Spinal cord (tissue), 10 donors: ENCODE results near the gene INHA. TPM values are rescaled to one million over a fixed set of nuclear protein-coding genes. Genes with fewer than 3 reads are reported as not detected.

ENCODE experiments used
- DNase-seq, 6 donors: peaks; one replicate each; pipeline versions ENCODE4 v3.0.0 to v3.0.0-alpha.2; 2013 to 2015; ENCODE audit warnings: low spot score in 6 of 6, low read depth in 4 of 6
- H3K27ac ChIP-seq: one replicate; pipeline ENCODE4 v1.5.1; 2013; ENCODE audit warnings: low read depth, low read length, control low read depth
- H3K27me3 ChIP-seq: one replicate; pipeline ENCODE4 v1.6.1; 2013; ENCODE audit warnings: low read length; ENCODE audit not compliant: control insufficient read depth, insufficient read depth
- H3K36me3 ChIP-seq: one replicate; pipeline ENCODE4 v1.6.1; 2013; ENCODE audit warnings: low read length; ENCODE audit not compliant: control insufficient read depth, insufficient read depth
- H3K4me1 ChIP-seq: one replicate; pipeline ENCODE4 v1.6.1; 2013; ENCODE audit warnings: low read length; ENCODE audit not compliant: control insufficient read depth, insufficient read depth
- H3K4me3 ChIP-seq: one replicate; pipeline ENCODE4 v1.5.1; 2013; ENCODE audit warnings: low read depth, low read length, control low read depth
- H3K9me3 ChIP-seq: one replicate; pipeline ENCODE4 v1.6.1; 2013; ENCODE audit warnings: low read length; ENCODE audit not compliant: control insufficient read depth, insufficient read depth
- whole genome bisulfite sequencing: methylation state at CpG from one replicate; pipeline ENCODE4 v1.1.5; 2013; ENCODE audit warnings: missing lambda C conversion rate; ENCODE audit not compliant: insufficient coverage; 5-methylcytosine and 5-hydroxymethylcytosine counted together
- polyA plus RNA-seq, 2 donors: library from polyadenylated mRNA; unstranded; fragments of 120-200 nt; gene quantifications; one replicate each; pipeline ENCODE4 v1.2.1, GENCODE V29; 2013; ENCODE audit not compliant: insufficient read length in 2 of 2
- total RNA-seq, 2 donors: library from RNA; depleted of rRNA in 1 of 2; stranded (reverse); fragments of 120-200 nt in 1 of 2; fragments of >200 nt in 1 of 2; gene quantifications; one replicate each; pipeline versions ENCODE4 v1.2.3 to v1.2.4, GENCODE V29; 2013 to 2014
- donor health status: healthy.

Gene INHA
- total and polyA plus RNA-seq, 4 donors = 0.10 to 5.1 (median 1.8) TPM

GRCh38 chr2:219531639-219532377 is 40.3 kb upstream of the INHA start:
- DNase-seq = no peak
- 81% methylated on average over 20 of the region's 20 CpGs for WGBS
- H3K4me3 ChIP-seq = no peak overlapping the region
- no peaks in the 10 kb centered on the region for H3K9me3 ChIP-seq
- H3K4me1 ChIP-seq = peaks cover 26% of the 10 kb centered on the region
- H3K27me3 ChIP-seq = peaks cover 18% of the 10 kb centered on the region
- no peak overlapping the region for H3K27ac ChIP-seq
- H3K36me3 ChIP-seq = peaks cover 25% of the 10 kb centered on the region

GRCh38 chr2:219532378-219532649 is 39.8 kb upstream of the INHA start:
- H3K36me3 ChIP-seq = peaks cover 30% of the 10 kb centered on the region
- no peak overlapping the region for H3K4me3 ChIP-seq
- no peak for DNase-seq
- peaks cover 18% of the 10 kb centered on the region for H3K27me3 ChIP-seq
- no peaks in the 10 kb centered on the region for H3K9me3 ChIP-seq
- no peak overlapping the region for H3K27ac ChIP-seq
- H3K4me1 ChIP-seq = peaks cover 26% of the 10 kb centered on the region
- WGBS = 86% methylated on average over 7 of the region's 8 CpGs

GRCh38 chr2:219533930-219534661 is 38.0 kb upstream of the INHA start:
- Histone ChIP-seq H3K27ac (no peak overlapping the region), H3K36me3 (peaks cover 48% of the 10 kb centered on the region), H3K9me3 (no peaks in the 10 kb centered on the region), H3K27me3 (peaks cover 14% of the 10 kb centered on the region), H3K4me3 (no peak overlapping the region), H3K4me1 (peaks cover 43% of the 10 kb centered on the region)
- no peak for DNase-seq
- WGBS = 75% methylated on average over 1 of the region's 6 CpGs

GRCh38 chr2:219536425-219536824 is 35.7 kb upstream of the INHA start:
- no peak for DNase-seq
- peaks cover 2% of the 10 kb centered on the region for H3K27me3 ChIP-seq
- H3K36me3 ChIP-seq = peaks cover 69% of the 10 kb centered on the region
- H3K4me3 ChIP-seq = no peak overlapping the region
- WGBS = 77% methylated on average over 15 of the region's 16 CpGs
- H3K4me1 ChIP-seq = peaks cover 48% of the 10 kb centered on the region
- H3K9me3 ChIP-seq = no peaks in the 10 kb centered on the region
- H3K27ac ChIP-seq = no peak overlapping the region

GRCh38 chr2:219536967-219537366 is 35.1 kb upstream of the INHA start:
- 63% methylated on average over 9 of the region's 9 CpGs for WGBS
- Histone ChIP-seq H3K27ac (peak overlapping the region; percentile 93), H3K4me3 (no peak overlapping the region), H3K9me3 (no peaks in the 10 kb centered on the region), H3K4me1 (peaks cover 54% of the 10 kb centered on the region), H3K27me3 (no peaks in the 10 kb centered on the region), H3K36me3 (peaks cover 70% of the 10 kb centered on the region)
- no peak for DNase-seq

- Histone ChIP-seq H3K4me1 (peaks cover 62% of the 10 kb centered on the region), H3K36me3 (peaks cover 67% of the 10 kb centered on the region), H3K27ac (peak overlapping the region; percentile 93), H3K27me3 (no peaks in the 10 kb centered on the region), H3K9me3 (no peaks in the 10 kb centered on the region), H3K4me3 (no peak overlapping the region)
- peak in 1 of 6 donors; percentile 64 for DNase-seq
- WGBS = 38% methylated on average over 9 of the region's 15 CpGs
Measured at GRCh38 chr2:219537657-219538488, 34.2 kb upstream of the INHA start.

GRCh38 chr2:219538504-219538951 is 33.6 kb upstream of the INHA start:
- no peaks in the 10 kb centered on the region for H3K9me3 ChIP-seq
- H3K4me3 ChIP-seq = no peak overlapping the region
- peaks cover 64% of the 10 kb centered on the region for H3K4me1 ChIP-seq
- DNase-seq = peak in 2 of 6 donors; percentile 66 to 87
- 14% methylated on average over 3 of the region's 6 CpGs for WGBS
- peak overlapping the region; percentile 93 for H3K27ac ChIP-seq
- H3K36me3 ChIP-seq = peaks cover 64% of the 10 kb centered on the region
- no peaks in the 10 kb centered on the region for H3K27me3 ChIP-seq

- H3K4me1 ChIP-seq = peaks cover 66% of the 10 kb centered on the region
- peak overlapping the region; percentile 93 for H3K27ac ChIP-seq
- no peaks in the 10 kb centered on the region for H3K27me3 ChIP-seq
- H3K36me3 ChIP-seq = peaks cover 61% of the 10 kb centered on the region
- no peaks in the 10 kb centered on the region for H3K9me3 ChIP-seq
- WGBS = 74% methylated on average over 32 of the region's 32 CpGs
- no peak for DNase-seq
- no peak overlapping the region for H3K4me3 ChIP-seq
Measured at GRCh38 chr2:219538956-219539788, 32.9 kb upstream of the INHA start.
